A549 (cell line): Measurements from ENCODE around the gene ZC3H7A.

Experiments used
- EP300 ChIP-seq, 2 experiments: fragments of >200 bp; sonication (Bioruptor Twin); formaldehyde crosslinking; IDR thresholded peaks; 2 replicates in 1 of 2; 3 replicates in 1 of 2; pipeline ENCODE4 v1.6.1; 2016 to 2017
- KDM5A ChIP-seq: fragments of 200-600 bp; sonication (generic); IDR thresholded peaks from 2 replicates; pipeline ENCODE4 v1.6.1; 2016; ENCODE audit warnings: antibody characterized with exemption, mild to moderate bottlenecking
- MAX ChIP-seq: IDR thresholded peaks from 2 replicates; pipeline ENCODE4 v1.6.1; 2012
- POLR2A ChIP-seq: IDR thresholded peaks from 2 replicates; pipeline ENCODE4 v1.6.1; 2012; ENCODE audit warnings: mild to moderate bottlenecking, low read length
- RFX5 ChIP-seq: fragments of 450-650 bp; IDR thresholded peaks from 2 replicates; pipeline ENCODE4 v1.7.1; 2014; ENCODE audit warnings: antibody characterized with exemption, mild to moderate bottlenecking, moderate library complexity
- ZFP36 ChIP-seq: fragments of 450-650 bp; IDR thresholded peaks from 2 replicates; pipeline ENCODE4 v1.6.1; 2014; ENCODE audit warnings: borderline replicate concordance; ENCODE audit not compliant: partially characterized antibody
- TF ChIP-seq, protein P1 (sequence below): fragments of >200 bp; sonication (Bioruptor Twin); formaldehyde crosslinking; IDR thresholded peaks from 3 replicates; pipeline ENCODE4 v1.5.1; 2016
- TF ChIP-seq, protein P2 (sequence below): fragments of 200-600 bp; sonication (generic); IDR thresholded peaks from 2 replicates; pipeline ENCODE4 v1.6.1; 2016; ENCODE audit warnings: antibody characterized with exemption, mild to moderate bottlenecking, moderate library complexity

- TF ChIP-seq, protein P1, sequence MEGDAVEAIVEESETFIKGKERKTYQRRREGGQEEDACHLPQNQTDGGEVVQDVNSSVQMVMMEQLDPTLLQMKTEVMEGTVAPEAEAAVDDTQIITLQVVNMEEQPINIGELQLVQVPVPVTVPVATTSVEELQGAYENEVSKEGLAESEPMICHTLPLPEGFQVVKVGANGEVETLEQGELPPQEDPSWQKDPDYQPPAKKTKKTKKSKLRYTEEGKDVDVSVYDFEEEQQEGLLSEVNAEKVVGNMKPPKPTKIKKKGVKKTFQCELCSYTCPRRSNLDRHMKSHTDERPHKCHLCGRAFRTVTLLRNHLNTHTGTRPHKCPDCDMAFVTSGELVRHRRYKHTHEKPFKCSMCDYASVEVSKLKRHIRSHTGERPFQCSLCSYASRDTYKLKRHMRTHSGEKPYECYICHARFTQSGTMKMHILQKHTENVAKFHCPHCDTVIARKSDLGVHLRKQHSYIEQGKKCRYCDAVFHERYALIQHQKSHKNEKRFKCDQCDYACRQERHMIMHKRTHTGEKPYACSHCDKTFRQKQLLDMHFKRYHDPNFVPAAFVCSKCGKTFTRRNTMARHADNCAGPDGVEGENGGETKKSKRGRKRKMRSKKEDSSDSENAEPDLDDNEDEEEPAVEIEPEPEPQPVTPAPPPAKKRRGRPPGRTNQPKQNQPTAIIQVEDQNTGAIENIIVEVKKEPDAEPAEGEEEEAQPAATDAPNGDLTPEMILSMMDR: no peak
- no peak for TF ChIP-seq POLR2A
- no peak for TF ChIP-seq MAX
- no peak for TF ChIP-seq RFX5
- no peak for TF ChIP-seq EP300 (IDR thresholded peaks at IDR 0.05)
- TF ChIP-seq, protein P2, sequence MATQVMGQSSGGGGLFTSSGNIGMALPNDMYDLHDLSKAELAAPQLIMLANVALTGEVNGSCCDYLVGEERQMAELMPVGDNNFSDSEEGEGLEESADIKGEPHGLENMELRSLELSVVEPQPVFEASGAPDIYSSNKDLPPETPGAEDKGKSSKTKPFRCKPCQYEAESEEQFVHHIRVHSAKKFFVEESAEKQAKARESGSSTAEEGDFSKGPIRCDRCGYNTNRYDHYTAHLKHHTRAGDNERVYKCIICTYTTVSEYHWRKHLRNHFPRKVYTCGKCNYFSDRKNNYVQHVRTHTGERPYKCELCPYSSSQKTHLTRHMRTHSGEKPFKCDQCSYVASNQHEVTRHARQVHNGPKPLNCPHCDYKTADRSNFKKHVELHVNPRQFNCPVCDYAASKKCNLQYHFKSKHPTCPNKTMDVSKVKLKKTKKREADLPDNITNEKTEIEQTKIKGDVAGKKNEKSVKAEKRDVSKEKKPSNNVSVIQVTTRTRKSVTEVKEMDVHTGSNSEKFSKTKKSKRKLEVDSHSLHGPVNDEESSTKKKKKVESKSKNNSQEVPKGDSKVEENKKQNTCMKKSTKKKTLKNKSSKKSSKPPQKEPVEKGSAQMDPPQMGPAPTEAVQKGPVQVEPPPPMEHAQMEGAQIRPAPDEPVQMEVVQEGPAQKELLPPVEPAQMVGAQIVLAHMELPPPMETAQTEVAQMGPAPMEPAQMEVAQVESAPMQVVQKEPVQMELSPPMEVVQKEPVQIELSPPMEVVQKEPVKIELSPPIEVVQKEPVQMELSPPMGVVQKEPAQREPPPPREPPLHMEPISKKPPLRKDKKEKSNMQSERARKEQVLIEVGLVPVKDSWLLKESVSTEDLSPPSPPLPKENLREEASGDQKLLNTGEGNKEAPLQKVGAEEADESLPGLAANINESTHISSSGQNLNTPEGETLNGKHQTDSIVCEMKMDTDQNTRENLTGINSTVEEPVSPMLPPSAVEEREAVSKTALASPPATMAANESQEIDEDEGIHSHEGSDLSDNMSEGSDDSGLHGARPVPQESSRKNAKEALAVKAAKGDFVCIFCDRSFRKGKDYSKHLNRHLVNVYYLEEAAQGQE: no peak
- no peak for TF ChIP-seq ZFP36
- no peak for TF ChIP-seq KDM5A
Observed at GRCh38 chr16:11734025-11734652, 62.9 kb downstream of the ZC3H7A start.
